Measurements from ENCODE around the gene SAPCD2. TPM values are rescaled to one million over a fixed set of nuclear protein-coding genes. Genes with fewer than 3 reads are reported as not detected.

Gene SAPCD2
- total and polyA plus RNA-seq, 2 experiments from 2014 or later, result 13.4 to 60.3 TPM

DNA sequence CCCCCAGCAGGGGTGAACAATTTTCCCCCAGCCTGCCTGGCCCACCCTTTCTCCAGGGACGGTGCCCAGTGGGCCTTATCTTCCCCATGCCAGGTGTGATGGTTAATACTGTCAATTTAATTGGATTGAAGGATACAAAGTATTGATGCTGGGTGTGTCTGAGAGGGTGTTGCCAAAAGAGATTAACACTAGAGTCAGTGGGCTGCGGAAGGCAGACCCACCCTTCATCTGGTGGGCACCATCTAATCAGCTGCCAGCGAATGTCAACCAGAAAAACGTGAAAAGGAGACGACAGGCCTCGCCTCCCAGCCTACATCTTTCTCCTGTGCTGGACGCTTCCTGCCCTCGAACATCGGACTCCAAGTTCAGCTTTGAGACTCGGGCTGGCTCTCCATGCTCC lies 32.9 kb downstream of the SAPCD2 start (continued):
- no peak for TF ChIP-seq REST (IDR thresholded peaks at IDR 0.05; ENCODE audit: unreplicated experiment)
- TF ChIP-seq EZH2 (IDR thresholded peaks at IDR 0.05; ENCODE audit: low read depth, unreplicated experiment), result no peak

DNA sequence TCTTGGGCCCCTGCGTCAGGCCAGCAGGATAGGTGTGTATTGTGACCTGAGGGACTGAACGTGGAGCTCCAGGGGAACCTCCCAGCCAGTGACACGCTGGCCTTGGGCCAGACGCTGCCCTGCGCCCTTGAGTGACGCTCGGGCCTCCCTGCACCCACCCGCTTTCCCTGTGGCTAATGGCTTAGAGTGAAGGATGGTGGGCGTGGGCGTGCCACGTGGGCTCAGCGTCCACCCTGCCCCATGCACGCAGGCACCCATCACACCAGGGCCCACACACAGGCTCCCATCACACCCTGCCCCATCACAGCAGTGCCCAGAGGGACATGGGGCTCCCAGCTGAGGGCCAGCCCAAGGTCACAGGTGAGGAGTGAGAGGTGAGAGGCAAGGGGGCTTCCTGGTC lies 33.3 kb downstream of the SAPCD2 start:
- no peaks in the 10 kb centered on the region for H3K4me1 Mint-ChIP-seq
- H3K4me3 ChIP-seq, result no peak overlapping the region

More for the DNA sequence above, 33.3 kb downstream of the SAPCD2 start:
- Histone ChIP-seq H3K79me2 (replicated peaks; ENCODE audit: insufficient read depth) (no peaks in the 10 kb centered on the region), H3K36me3 (ENCODE audit: insufficient read depth) (no peaks in the 10 kb centered on the region), H3F3A (replicated peaks; ENCODE audit: low read depth) (no peaks in the 10 kb centered on the region), H3K4me1 (ENCODE audit: insufficient read depth) (no peaks in the 10 kb centered on the region), H3K9me2 (ENCODE audit: insufficient read depth) (no peaks in the 10 kb centered on the region), H2AFZ (no peak overlapping the region), H4K20me1 (replicated peaks; ENCODE audit: insufficient read depth) (no peaks in the 10 kb centered on the region), H3K27me3 (ENCODE audit: insufficient read depth) (no peaks in the 10 kb centered on the region), H3K27ac (ENCODE audit: low read depth) (no peak overlapping the region), H3K4me2 (no peak overlapping the region)
- H3K27me3 Mint-ChIP-seq (ENCODE audit: insufficient read depth, low read depth, poor library complexity), result peaks cover 8% of the 10 kb centered on the region
- DNase-seq (ENCODE audit: low spot score) (no peak), ATAC-seq (no peak)
- no peaks in the 10 kb centered on the region; the same call in 2 of the 3 replicates for H3K36me3 Mint-ChIP-seq (ENCODE audit: low read depth)
- TF ChIP-seq POLR2AphosphoS5 (IDR thresholded peaks at IDR 0.05; ENCODE audit: low read depth) (no peak), EZH2phosphoT487 (IDR thresholded peaks at IDR 0.05; ENCODE audit: unreplicated experiment) (no peak), REST (IDR thresholded peaks at IDR 0.05; ENCODE audit: unreplicated experiment) (no peak), NANOG (IDR thresholded peaks at IDR 0.05; ENCODE audit: borderline replicate concordance) (no peak), STAT1 (IDR thresholded peaks at IDR 0.05; ENCODE audit: unreplicated experiment) (no peak), CTCF (conservative IDR thresholded peaks at IDR 0.05; ENCODE audit: low read depth in 2 of 2) (no peak), EZH2 (IDR thresholded peaks at IDR 0.05; ENCODE audit: low read depth, unreplicated experiment) (no peak)
- H3K27ac Mint-ChIP-seq, result no peak overlapping the region
- H3K9me3 Mint-ChIP-seq, result no peaks in the 10 kb centered on the region
- H3K4me3 Mint-ChIP-seq, result no peak overlapping the region
